Cardiac fibroblast (primary cell): Measurements from ENCODE around the gene DENND2A.
"Not testable (repeated sequence)": the region's sequence is repeated elsewhere in the genome, so short reads cannot be mapped to it uniquely, and the experiment has no call there.

ENCODE experiments used
- DNase-seq, 2 donors: peaks; one replicate each; pipeline versions ENCODE4 v3.0.0 to v3.0.0-alpha.2; 2010; ENCODE audit warnings: low read depth in 2 of 2
- H3K4me3 ChIP-seq, 2 donors: replicated peaks in 1 of 2; 1 replicate in 1 of 2; 2 replicates in 1 of 2; pipeline ENCODE4 v1.5.1; 2011; ENCODE audit warnings: low read depth in 2 of 2, low read length in 2 of 2, mild to moderate bottlenecking in 2 of 2, moderate library complexity in 1 of 2
- CTCF ChIP-seq: IDR thresholded peaks from one replicate; pipeline ENCODE4 v1.5.1; 2011; ENCODE audit warnings: low read depth, mild to moderate bottlenecking, low read length, inconsistent platforms

DENND2A gene

GRCh38 chr7:140673774-140674155 lies 33.2 kb upstream of the DENND2A start:
- DNase-seq: no peak
- H3K4me3 ChIP-seq: peak overlapping the region; percentile 66
- no peak for TF ChIP-seq CTCF

GRCh38 chr7:140673063-140673773 lies 32.6 kb upstream of the DENND2A start:
- H3K4me3 ChIP-seq: peak overlapping the region; percentile 66
- no peak for TF ChIP-seq CTCF
- peak in 1 of 2 donors; percentile 23 for DNase-seq

- DNase-seq: peak in 1 of 2 donors; percentile 17
- peak within 1 kb of the TSS; percentile 66 for H3K4me3 ChIP-seq
- no peak for TF ChIP-seq CTCF
These were observed 31.9 kb upstream of the DENND2A start, which contains the start of gene ADCK2 for GRCh38 chr7:140672382-140673062. Gene ADCK2 (plus strand): TSS chr7:140672945. CDS start chr7:140673331, 386 bp downstream.

- H3K4me3 ChIP-seq: no peak overlapping the region
- DNase-seq: no peak
- no peak for TF ChIP-seq CTCF
These were observed 31.4 kb upstream of the DENND2A start for GRCh38 chr7:140671966-140672365.

GRCh38 chr7:140670343-140670935 lies 29.8 kb upstream of the DENND2A start:
- no peak for TF ChIP-seq CTCF
- DNase-seq: no peak
- no peak overlapping the region for H3K4me3 ChIP-seq

GRCh38 chr7:140669862-140670261 lies 29.2 kb upstream of the DENND2A start:
- DNase-seq, H3K4me3 ChIP-seq: not testable (repeated sequence)

GRCh38 chr7:140669352-140669751 lies 28.7 kb upstream of the DENND2A start:
- no peak for TF ChIP-seq CTCF
- H3K4me3 ChIP-seq: no peak overlapping the region

More at GRCh38 chr7:140669352-140669751, 28.7 kb upstream of the DENND2A start:
- no peak for DNase-seq
